ENCODE results near the gene SPR.

SPR gene

GRCh38 chr2:72920318-72921087 is 33.3 kb downstream of the SPR start:
- no peak overlapping the region for H2AK5ac ChIP-seq (ENCODE audit: low read length, severe bottlenecking)
- no peak overlapping the region for H2BK120ac ChIP-seq (ENCODE audit: low read depth, low read length)
- no peak overlapping the region for H3K18ac ChIP-seq (ENCODE audit: low read depth in 1 of 2, low read length in 2 of 2)
- H3K27me3 ChIP-seq (ENCODE audit: control insufficient read depth in 1 of 2, insufficient read depth in 1 of 2, low read length in 2 of 2) = peaks cover 89 to 95% of the 10 kb centered on the region in 2 experiments
- H3K4ac ChIP-seq (ENCODE audit: low read depth in 1 of 2, low read length in 2 of 2) = no peak overlapping the region
- no peak overlapping the region for H2BK5ac ChIP-seq (ENCODE audit: low read depth, low read length, poor library complexity, severe bottlenecking)
- H3K79me1 ChIP-seq (replicated peaks; ENCODE audit: low read length, poor library complexity, severe bottlenecking) = no peaks in the 10 kb centered on the region
- peak overlapping the region in 1 of 2 experiments; percentile 79 for H3K23ac ChIP-seq (ENCODE audit: low read length in 2 of 2)
- H3K4me1 ChIP-seq (ENCODE audit: control insufficient read depth, insufficient read depth, low read depth, low read length) = peaks cover 60% of the 10 kb centered on the region
- peak; percentile 58 for DNase-seq
- no peak overlapping the region for H4K8ac ChIP-seq (ENCODE audit: low read length)
- WGBS = 1% methylated on average over 76 of the region's 77 CpGs
- no peak overlapping the region for H2BK15ac ChIP-seq (ENCODE audit: low read depth, poor library complexity, severe bottlenecking)
- H3K9me3 ChIP-seq (ENCODE audit: control insufficient read depth, low read length) = peaks cover 6% of the 10 kb centered on the region
- peak overlapping the region in 1 of 2 experiments; percentile 65 for H3K4me3 ChIP-seq (ENCODE audit: insufficient read depth in 1 of 2, low read depth in 1 of 2, low read length in 2 of 2)
- no peak overlapping the region for H3K27ac ChIP-seq (ENCODE audit: low read length, poor library complexity, severe bottlenecking)
- no peak overlapping the region for H2BK12ac ChIP-seq (ENCODE audit: low read length in 2 of 2)
- H3K36me3 ChIP-seq (ENCODE audit: control insufficient read depth in 1 of 2, insufficient read depth in 2 of 2, low read depth in 1 of 2, low read length in 2 of 2) = no peaks in the 10 kb centered on the region
- H3K4me2 ChIP-seq (ENCODE audit: low read length, poor library complexity, severe bottlenecking) = peak overlapping the region; percentile 67
- no peak overlapping the region for H3K14ac ChIP-seq (ENCODE audit: low read length in 2 of 2)
- no peak overlapping the region for H4K91ac ChIP-seq (ENCODE audit: low read length)
- no peak overlapping the region for H3K9ac ChIP-seq (ENCODE audit: low read length)
- no peak overlapping the region for H2AFZ ChIP-seq (ENCODE audit: low read depth, low read length)

- Histone ChIP-seq H3K4ac (ENCODE audit: low read depth in 1 of 2, low read length in 2 of 2) (no peak overlapping the region), H2AFZ (ENCODE audit: low read depth, low read length) (no peak overlapping the region), H3K23ac (ENCODE audit: low read length in 2 of 2) (peak overlapping the region in 1 of 2 experiments; percentile 61), H3K9ac (ENCODE audit: low read length) (no peak overlapping the region), H4K8ac (ENCODE audit: low read length) (no peak overlapping the region), H2BK5ac (ENCODE audit: low read depth, low read length, poor library complexity, severe bottlenecking) (no peak overlapping the region), H4K91ac (ENCODE audit: low read length) (no peak overlapping the region), H3K27me3 (ENCODE audit: control insufficient read depth in 1 of 2, insufficient read depth in 1 of 2, low read length in 2 of 2) (peaks cover 88 to 95% of the 10 kb centered on the region in 2 experiments), H2BK120ac (ENCODE audit: low read depth, low read length) (no peak overlapping the region), H3K4me2 (ENCODE audit: low read length, poor library complexity, severe bottlenecking) (no peak overlapping the region), H2BK12ac (ENCODE audit: low read length in 2 of 2) (no peak overlapping the region), H3K9me3 (ENCODE audit: control insufficient read depth, low read length) (peaks cover 6% of the 10 kb centered on the region), H3K4me3 (ENCODE audit: insufficient read depth in 1 of 2, low read depth in 1 of 2, low read length in 2 of 2) (no peak overlapping the region), H3K14ac (ENCODE audit: low read length in 2 of 2) (no peak overlapping the region), H3K4me1 (ENCODE audit: control insufficient read depth, insufficient read depth, low read depth, low read length) (peaks cover 53% of the 10 kb centered on the region), H3K79me1 (replicated peaks; ENCODE audit: low read length, poor library complexity, severe bottlenecking) (no peaks in the 10 kb centered on the region), H3K27ac (ENCODE audit: low read length, poor library complexity, severe bottlenecking) (no peak overlapping the region), H2AK5ac (ENCODE audit: low read length, severe bottlenecking) (no peak overlapping the region), H3K36me3 (ENCODE audit: control insufficient read depth in 1 of 2, insufficient read depth in 2 of 2, low read depth in 1 of 2, low read length in 2 of 2) (no peaks in the 10 kb centered on the region), H2BK15ac (ENCODE audit: low read depth, poor library complexity, severe bottlenecking) (no peak overlapping the region), H3K18ac (ENCODE audit: low read depth in 1 of 2, low read length in 2 of 2) (no peak overlapping the region)
- WGBS = 37% methylated on average over 11 of the region's 15 CpGs
- DNase-seq = no peak
Measured at GRCh38 chr2:72921088-72921851, 34.1 kb downstream of the SPR start.

GRCh38 chr2:72921853-72922252 is 34.6 kb downstream of the SPR start:
- peaks cover 88 to 95% of the 10 kb centered on the region in 2 experiments for H3K27me3 ChIP-seq (ENCODE audit: control insufficient read depth in 1 of 2, insufficient read depth in 1 of 2, low read length in 2 of 2)
- H2BK120ac ChIP-seq (ENCODE audit: low read depth, low read length) = no peak overlapping the region
- no peak overlapping the region for H3K23ac ChIP-seq (ENCODE audit: low read length in 2 of 2)
- no peak overlapping the region for H2AFZ ChIP-seq (ENCODE audit: low read depth, low read length)
- no peak overlapping the region for H3K4me2 ChIP-seq (ENCODE audit: low read length, poor library complexity, severe bottlenecking)
- H4K8ac ChIP-seq (ENCODE audit: low read length) = no peak overlapping the region
- H3K14ac ChIP-seq (ENCODE audit: low read length in 2 of 2) = no peak overlapping the region
- no peak for DNase-seq
- peaks cover 6% of the 10 kb centered on the region for H3K9me3 ChIP-seq (ENCODE audit: control insufficient read depth, low read length)
- no peak overlapping the region for H2BK5ac ChIP-seq (ENCODE audit: low read depth, low read length, poor library complexity, severe bottlenecking)
- H4K91ac ChIP-seq (ENCODE audit: low read length) = no peak overlapping the region
- H3K79me1 ChIP-seq (replicated peaks; ENCODE audit: low read length, poor library complexity, severe bottlenecking) = no peaks in the 10 kb centered on the region
- H3K9ac ChIP-seq (ENCODE audit: low read length) = no peak overlapping the region
- no peak overlapping the region for H2AK5ac ChIP-seq (ENCODE audit: low read length, severe bottlenecking)
- no peak overlapping the region for H3K18ac ChIP-seq (ENCODE audit: low read depth in 1 of 2, low read length in 2 of 2)
- no peak overlapping the region for H3K27ac ChIP-seq (ENCODE audit: low read length, poor library complexity, severe bottlenecking)
- H3K4me3 ChIP-seq (ENCODE audit: insufficient read depth in 1 of 2, low read depth in 1 of 2, low read length in 2 of 2) = no peak overlapping the region
- no peak overlapping the region for H2BK12ac ChIP-seq (ENCODE audit: low read length in 2 of 2)
- WGBS = 90% methylated on average over 1 of the region's 1 CpG
- H3K36me3 ChIP-seq (ENCODE audit: control insufficient read depth in 1 of 2, insufficient read depth in 2 of 2, low read depth in 1 of 2, low read length in 2 of 2) = no peaks in the 10 kb centered on the region
- peaks cover 47% of the 10 kb centered on the region for H3K4me1 ChIP-seq (ENCODE audit: control insufficient read depth, insufficient read depth, low read depth, low read length)
- no peak overlapping the region for H3K4ac ChIP-seq (ENCODE audit: low read depth in 1 of 2, low read length in 2 of 2)
- no peak overlapping the region for H2BK15ac ChIP-seq (ENCODE audit: low read depth, poor library complexity, severe bottlenecking)

GRCh38 chr2:72923833-72924352 is 36.7 kb downstream of the SPR start:
- H4K91ac ChIP-seq (ENCODE audit: low read length) = no peak overlapping the region
- 20% methylated on average over 36 of the region's 36 CpGs for WGBS

More at GRCh38 chr2:72923833-72924352, 36.7 kb downstream of the SPR start:
- Histone ChIP-seq H3K14ac (ENCODE audit: low read length in 2 of 2) (no peak overlapping the region), H2BK5ac (ENCODE audit: low read depth, low read length, poor library complexity, severe bottlenecking) (no peak overlapping the region), H3K36me3 (ENCODE audit: control insufficient read depth in 1 of 2, insufficient read depth in 2 of 2, low read depth in 1 of 2, low read length in 2 of 2) (no peaks in the 10 kb centered on the region), H3K4me3 (ENCODE audit: insufficient read depth in 1 of 2, low read depth in 1 of 2, low read length in 2 of 2) (no peak overlapping the region), H3K27ac (ENCODE audit: low read length, poor library complexity, severe bottlenecking) (no peak overlapping the region), H2BK120ac (ENCODE audit: low read depth, low read length) (no peak overlapping the region), H3K4me1 (ENCODE audit: control insufficient read depth, insufficient read depth, low read depth, low read length) (peaks cover 28% of the 10 kb centered on the region), H3K4ac (ENCODE audit: low read depth in 1 of 2, low read length in 2 of 2) (no peak overlapping the region), H3K79me1 (replicated peaks; ENCODE audit: low read length, poor library complexity, severe bottlenecking) (no peaks in the 10 kb centered on the region), H3K9me3 (ENCODE audit: control insufficient read depth, low read length) (peaks cover 6% of the 10 kb centered on the region), H4K8ac (ENCODE audit: low read length) (no peak overlapping the region), H2BK15ac (ENCODE audit: low read depth, poor library complexity, severe bottlenecking) (no peak overlapping the region), H3K9ac (ENCODE audit: low read length) (no peak overlapping the region), H3K23ac (ENCODE audit: low read length in 2 of 2) (no peak overlapping the region), H3K4me2 (ENCODE audit: low read length, poor library complexity, severe bottlenecking) (peak overlapping the region; percentile 4), H2BK12ac (ENCODE audit: low read length in 2 of 2) (no peak overlapping the region), H3K18ac (ENCODE audit: low read depth in 1 of 2, low read length in 2 of 2) (no peak overlapping the region), H3K27me3 (ENCODE audit: control insufficient read depth in 1 of 2, insufficient read depth in 1 of 2, low read length in 2 of 2) (peaks cover 97 to 100% of the 10 kb centered on the region in 2 experiments), H2AK5ac (ENCODE audit: low read length, severe bottlenecking) (no peak overlapping the region), H2AFZ (ENCODE audit: low read depth, low read length) (no peak overlapping the region)
- no peak for DNase-seq
